GOT3 (cell line): ENCODE data around the gene ADGB.
A peak's percentile ranks its signal among the peaks of the same experiment; 100 is the strongest.
"Not testable (repeated sequence)": the region's sequence is repeated elsewhere in the genome, so short reads cannot be mapped to it uniquely, and the experiment has no call there.

Experiments
- DNase-seq: peaks from one replicate; lab custom pipeline; 2025; ENCODE audit warnings: mixed read lengths; lab: John Stamatoyannopoulos, UW

The ADGB gene

DNA sequence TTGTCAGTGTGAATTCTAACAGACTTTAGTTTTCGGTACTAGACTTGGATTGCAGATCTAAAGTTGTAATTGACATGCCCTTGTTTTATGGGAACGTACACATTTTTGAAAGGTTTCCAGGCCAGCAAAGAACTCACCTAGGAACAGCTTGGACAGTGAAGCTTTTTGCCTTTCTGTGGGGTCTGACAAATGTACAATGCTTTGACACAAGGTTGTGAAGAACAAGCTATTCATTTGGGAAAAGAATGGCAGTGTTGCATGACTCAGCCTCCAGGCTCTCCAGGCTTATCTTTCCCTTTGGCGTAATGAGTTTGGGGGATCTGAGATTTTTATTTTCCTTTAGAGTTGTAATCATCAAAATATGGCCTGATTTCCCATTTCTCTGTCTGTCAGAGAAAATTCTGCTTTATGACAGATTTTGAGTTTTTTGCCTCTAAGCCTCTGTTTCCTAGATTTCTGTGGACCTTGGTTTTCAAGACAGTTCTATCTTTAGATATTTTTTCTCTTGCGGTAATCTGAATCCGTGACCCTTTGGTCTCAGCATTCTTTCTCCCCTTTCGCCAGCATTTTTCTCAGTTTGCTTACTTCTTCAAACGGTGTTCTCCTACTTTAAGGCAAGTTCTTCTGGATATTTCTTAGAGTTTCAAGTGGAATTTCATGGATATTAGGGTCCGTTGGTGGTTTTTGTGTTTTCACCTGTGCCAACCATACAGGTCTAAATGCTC, 221.0 kb downstream of the ADGB start:
- no peak for DNase-seq

GRCh38 chr6:146827216-146827928, 228.6 kb downstream of the ADGB start:
- DNase-seq, result no peak

DNA sequence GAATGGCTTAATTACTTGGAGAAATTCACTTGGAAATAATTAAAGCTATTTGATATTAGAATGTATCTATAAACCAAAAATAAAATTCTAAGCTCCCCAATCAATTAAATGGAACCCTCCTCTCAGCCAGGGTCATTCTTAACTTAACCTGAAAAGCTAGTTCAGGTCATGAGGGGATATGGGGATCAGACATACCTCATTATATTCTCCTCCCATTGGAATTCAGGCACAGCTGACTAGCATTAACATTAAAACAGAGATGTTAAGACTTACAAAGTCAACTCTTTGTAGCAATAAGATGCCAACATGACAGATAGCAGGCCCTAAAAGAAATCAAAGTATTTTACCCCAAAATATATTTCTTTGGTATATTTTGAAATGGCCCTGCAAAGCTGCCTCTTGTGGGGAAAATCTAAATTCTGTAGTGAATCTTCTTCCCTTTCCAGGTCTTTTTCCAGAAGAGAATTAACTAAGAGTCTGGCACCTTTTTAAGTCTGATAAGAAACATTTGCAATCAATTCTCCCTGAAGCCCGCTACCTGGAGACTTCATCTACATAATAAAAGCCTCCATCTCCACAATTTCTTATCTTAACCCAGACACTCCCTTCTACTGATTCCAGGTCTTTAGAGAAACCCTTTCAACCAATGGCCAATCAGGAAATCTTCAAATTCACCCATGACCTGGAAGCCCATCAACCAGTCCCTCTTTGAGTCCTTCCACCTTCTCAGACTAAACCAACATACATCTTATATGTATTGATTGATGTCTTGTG, 231.2 kb downstream of the ADGB start:
- DNase-seq, result no peak

DNA sequence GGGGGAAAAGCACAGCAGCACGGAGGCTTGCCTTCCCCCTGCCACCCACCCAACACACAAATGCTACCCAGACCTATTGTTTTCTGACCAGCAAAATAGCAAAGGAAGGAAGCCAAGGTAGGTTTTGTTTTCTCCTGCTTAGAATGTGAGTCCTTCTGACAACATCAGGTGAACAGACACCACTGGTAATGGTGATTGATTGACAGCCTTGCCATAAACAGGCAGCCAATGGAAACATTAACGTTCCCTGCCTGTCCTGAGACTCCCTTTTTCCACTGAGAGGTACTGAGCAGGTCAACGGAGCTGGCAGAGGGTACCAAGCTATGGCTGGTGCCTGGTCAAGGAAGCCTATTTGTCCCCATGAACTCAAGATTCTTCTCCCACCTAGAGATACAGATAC, 234.4 kb downstream of the ADGB start:
- DNase-seq, result no peak

DNA sequence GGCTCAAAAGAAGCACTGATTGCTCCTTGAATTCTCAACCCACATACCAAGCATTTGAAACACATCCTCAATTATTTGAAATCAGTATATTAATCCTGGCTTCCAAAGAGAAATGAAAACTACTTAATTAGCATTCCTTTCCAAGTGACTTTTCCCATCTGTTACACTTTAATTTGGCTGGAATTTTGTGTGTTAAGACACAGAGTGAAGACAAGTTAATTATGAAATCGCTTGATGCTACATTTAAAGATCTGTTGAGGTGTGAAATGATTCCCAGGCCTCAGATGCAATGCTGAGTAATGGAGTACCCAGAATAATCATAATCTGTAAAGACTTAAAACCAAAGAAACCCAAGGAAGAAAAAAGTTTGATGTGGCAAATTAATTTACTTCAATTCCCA, 241.4 kb downstream of the ADGB start:
- no peak for DNase-seq

DNA sequence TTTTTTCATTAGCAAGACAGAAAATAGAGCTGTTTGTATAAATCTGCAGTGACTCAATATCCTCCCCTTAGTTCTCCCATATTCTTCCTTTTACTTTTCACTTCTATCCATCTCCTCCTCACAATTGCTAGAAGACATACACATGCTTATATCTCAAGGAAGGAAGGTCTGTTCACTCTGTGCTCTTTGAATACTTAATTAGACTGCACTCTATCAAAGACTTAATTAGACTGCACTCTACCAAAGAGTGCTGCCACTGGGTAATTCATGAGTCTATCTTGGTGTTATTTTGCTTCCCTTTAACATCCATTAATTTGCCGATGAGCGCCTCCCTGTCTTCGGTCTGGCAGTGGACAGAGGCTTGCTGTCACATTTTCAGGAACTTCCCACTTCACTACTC, 241.9 kb downstream of the ADGB start:
- no peak for DNase-seq

DNA sequence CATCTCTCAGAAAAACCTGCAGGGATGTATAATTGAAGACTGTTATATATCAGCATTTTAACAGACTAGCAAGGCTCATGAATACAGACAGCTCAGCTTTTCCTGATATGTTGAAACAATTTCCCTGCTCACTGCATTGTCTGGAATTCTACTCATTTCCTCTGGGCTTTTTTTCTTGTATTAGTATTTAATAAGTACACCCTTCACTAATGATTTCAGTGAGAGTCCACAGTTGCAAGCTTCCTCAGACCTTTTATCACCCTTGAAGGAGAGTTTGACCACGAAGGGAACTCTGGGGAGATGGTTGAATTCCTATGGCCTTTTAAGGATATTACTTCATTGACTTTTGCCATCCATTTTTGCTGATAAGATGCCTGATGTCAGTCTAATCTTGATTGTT, 248.7 kb downstream of the ADGB start:
- no peak for DNase-seq

DNA sequence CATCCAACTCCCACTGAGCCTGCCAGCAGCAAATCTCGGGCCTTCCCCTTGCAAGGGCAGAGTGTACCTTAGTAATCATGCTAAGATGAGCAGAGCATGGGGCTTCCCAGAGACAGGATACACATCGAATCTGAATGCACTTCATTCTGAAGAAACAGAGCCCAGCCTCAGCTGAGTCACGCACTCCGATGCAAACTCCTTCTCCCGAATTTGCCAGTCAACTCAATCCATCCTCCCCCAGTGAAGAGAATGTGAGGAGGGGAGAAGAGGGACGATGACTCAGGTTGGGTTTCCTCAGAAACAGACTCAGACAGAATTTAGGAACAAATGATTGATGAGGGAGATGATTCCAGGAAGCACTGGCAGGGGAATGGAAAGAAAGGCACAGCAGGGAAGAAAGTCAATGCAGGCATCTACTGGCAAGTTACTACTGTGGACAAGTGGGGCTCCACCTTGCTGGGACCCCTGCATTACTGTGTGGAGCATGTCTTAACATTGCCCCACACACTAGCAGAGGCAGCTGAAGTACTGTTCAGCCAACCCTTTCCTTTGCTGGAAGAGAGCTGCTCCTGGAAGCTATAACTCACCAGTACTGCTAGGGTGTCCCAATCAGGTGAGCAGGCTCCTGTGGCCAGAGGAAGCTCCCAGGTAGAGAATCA, 251.6 kb downstream of the ADGB start:
- no peak for DNase-seq

DNA sequence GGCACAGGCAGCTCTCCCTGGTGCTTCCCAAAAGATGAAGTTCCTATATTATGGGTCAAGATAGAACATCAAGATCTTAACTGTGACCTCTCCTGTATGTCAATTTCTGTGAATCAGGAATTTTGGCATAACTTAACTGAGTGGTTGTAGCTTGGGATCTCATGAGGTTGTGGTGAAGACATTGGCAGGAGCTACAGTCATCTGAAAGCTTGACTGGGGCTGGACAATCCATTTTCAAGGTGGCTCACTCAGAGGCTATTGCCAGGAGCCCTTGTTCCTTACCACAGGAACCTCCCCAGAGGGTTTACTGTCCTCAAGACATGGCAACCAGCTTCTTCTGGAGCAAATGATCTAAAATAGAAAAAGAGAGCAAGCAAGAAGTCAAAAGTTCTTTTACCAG, 252.2 kb downstream of the ADGB start:
- DNase-seq, result no peak

DNA sequence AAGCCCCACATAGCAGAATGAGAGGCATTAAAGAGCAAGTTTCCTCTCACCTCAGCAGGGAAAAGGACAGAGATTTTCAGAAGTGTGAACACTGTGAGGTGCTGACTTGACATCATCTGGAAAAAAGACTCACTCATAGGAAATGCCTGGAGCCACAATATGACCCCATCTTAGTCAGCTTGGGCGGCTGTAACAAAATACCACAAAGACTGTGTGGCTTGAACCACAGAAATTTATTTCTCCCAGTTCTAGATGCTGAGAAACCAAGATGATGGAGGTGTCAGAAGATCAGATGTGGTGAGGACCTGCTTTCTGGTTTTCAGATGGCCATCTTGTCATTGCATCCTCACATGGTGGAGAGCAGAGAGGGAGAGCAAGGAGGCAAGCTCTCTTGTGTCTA, 253.1 kb downstream of the ADGB start:
- no peak for DNase-seq

GRCh38 chr6:146854521-146855255, 255.9 kb downstream of the ADGB start:
- not testable (repeated sequence) for DNase-seq

DNA sequence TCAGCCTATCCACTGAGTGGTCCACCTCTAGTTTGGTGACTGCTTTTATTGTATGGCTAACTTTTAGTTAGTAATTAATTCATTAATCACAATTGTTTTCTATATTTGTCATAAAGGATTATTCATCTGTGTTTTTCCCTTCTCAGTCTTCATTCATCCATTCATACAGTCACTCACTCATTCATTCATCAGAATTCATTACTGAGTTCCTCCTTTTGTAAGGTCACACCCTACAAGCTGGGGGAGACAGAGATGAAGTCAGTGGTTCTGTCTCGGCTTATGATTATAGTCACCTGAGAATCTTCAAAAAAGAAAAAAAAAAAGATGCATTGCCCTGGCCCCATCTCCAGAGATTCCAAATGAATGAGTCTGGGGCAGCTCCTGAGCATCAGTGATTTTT, 257.1 kb downstream of the ADGB start:
- no peak for DNase-seq

GRCh38 chr6:146856296-146856695, 257.5 kb downstream of the ADGB start:
- no peak for DNase-seq

DNA sequence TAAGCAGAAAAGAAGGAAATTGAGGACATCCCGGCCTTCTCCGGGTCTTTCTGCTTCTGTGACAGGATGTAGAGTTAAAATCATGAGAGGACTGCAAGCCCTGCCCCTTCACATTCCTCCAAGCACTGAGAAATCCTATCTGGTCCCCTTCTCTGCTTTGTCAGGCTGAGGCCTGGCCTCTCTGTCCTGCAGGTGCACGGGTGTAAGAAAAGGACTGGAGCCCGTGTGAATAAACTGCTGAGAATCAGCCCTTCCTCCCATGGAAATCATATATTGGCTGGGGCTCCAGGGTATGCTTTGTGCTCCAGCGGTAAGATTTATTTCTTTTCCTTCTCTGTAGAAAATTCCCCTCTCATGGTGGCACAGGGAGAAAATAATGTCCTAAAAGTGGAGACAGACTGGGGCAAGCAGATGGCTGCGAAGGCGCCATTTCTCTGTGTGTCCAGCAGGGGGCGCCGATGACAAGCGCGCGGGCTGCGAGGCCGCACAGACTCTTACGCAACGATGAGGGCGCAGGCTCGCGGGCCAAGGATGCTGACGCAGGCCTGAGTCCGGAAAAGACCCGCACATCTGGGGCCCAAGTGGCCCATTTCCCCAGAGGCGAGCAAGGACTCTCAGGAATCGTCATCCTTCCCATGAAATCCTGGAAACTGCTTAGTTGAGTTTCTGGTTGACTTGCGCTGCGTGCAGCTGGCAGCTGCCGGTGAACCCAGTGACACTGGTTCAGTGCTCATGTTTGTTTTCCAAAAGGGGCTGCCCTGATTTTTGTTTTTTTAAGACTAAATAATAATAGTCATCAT, 258.6 kb downstream of the ADGB start:
- peak; percentile 29 for DNase-seq

DNA sequence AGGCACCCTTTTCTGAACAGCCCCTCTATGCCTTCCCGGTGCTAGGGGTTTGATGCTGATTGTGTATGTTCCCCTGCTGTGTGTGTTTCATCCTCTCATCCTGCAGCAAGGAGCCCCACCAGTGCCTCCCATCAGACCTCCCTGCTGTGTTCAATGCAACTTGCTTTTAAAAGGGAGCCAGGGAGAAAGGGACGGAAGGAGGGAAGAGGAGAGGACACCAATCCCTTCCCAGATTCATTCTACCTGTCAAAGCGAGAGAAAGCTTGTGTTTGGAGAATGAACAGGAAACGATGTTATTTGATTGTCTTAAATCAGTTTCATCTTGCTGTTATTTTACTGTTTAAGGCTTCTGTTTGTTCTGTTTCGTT, 259.2 kb downstream of the ADGB start:
- DNase-seq, result no peak

DNA sequence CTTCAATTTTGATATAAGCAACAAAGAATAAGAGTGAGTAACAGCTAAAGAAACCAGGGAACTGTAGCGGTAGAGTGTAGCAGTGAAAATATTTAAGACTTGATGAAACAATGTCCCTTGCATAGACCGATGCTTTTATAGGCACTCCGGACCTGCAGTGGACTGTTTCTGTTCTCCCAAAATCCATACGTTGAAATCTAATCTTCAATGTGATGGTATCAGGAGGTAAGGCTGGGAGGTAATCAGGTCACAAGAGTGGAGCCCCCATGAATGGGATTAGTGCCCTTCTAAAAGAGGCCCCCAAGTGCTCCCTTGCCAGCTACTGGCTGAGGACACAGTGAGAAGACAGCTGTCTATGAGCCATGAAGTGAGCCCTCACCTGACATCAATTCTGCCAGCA, 260.4 kb downstream of the ADGB start:
- no peak for DNase-seq

- DNase-seq, result no peak
These were observed 261.2 kb downstream of the ADGB start for GRCh38 chr6:146859795-146860495.

GRCh38 chr6:146860583-146860982, 261.8 kb downstream of the ADGB start:
- no peak for DNase-seq

- no peak for DNase-seq
These were observed 262.3 kb downstream of the ADGB start for GRCh38 chr6:146861029-146861563.

DNA sequence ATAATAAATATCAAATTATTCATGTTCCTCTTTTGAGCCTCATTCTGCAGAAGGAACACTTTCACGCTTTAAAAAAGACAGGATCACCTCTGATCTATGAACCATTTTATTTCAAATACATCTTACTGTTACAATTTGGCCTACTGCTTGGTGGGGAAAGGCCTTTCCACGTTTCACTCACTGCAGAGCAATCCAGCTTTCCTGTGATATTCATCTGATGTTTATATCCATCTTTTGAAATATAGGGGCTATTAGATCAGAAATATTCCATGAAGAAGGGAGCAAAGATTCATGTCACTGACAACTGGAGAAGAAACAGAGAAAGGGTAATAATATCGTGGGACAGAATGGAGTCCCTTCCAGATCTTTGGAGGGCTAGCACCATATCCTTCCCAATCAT, 262.9 kb downstream of the ADGB start:
- no peak for DNase-seq
